HUDEP-2 (cell line): ENCODE results near the gene ZDHHC16.

ENCODE experiments used
- DNase-seq, 76 experiments: peaks; one replicate each; lab custom pipeline; 2025; ENCODE audit not compliant: unreplicated experiment in 76 of 76; lab: John Stamatoyannopoulos, UW

ZDHHC16 gene

DNA sequence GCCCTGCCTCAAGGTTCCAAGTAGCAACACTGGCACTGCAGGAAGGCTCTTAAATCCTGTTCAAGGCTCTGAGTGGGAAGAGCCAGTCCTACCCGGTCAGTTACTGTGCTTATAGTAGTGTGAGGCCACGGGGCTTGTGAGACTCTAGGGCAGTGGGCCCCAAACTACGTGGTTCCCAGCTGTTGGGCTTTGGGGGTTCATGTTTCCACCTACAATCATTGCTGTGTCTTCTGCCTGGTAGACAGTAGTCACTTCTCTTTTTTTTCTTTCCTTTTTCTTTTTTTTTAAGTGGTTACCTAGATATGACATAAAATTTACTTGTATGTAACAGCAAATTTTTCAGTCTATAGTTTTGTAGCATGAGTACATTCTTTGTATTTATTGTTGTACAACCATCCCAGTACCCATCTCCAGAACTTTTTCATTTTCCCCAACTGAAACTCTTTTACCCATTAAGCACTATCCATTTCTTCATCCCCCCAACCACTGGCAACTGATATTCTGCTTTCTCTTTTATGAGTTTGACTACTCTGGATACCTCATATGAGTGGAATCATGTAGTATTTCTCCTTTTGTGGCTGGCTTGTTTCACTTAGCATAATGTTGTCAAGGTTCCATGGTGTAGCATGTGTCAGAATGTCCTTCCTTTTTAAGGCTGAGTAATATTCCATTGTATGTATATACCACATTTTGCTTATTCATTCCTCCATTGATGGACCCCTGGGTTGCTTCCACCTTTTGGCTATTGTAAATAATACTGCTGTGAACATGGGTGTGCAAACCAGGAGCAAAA, 60.4 kb downstream of the ZDHHC16 start:
- no peak for DNase-seq
